GM12878 (cell line): ENCODE results near the gene TK2. TPM values are rescaled to one million over a fixed set of nuclear protein-coding genes. Genes with fewer than 3 reads are reported as not detected.

ENCODE experiments used
- ATAC-seq: fragments of 200-7000 bp; cut with Tn5 transposase; 3 replicates; pipeline ENCODE4 v1.9.1; 2020; ENCODE audit warnings: mild to moderate bottlenecking, moderate library complexity
- BruUV-seq: library from RNA; stranded (reverse); fragments of 400-500 nt; replicated peaks from 2 replicates; lab custom pipeline; 2021; lab: Mats Ljungman, UMichigan
- CTCF ChIA-PET: fragments of 300-600 bp; sonication (Branson Sonifier 250); formaldehyde crosslinking; extraction: SDS; loops from one replicate; lab custom pipeline; 2021; ENCODE audit warnings: inconsistent platforms; lab: Yijun Ruan, JAX
- POLR2A ChIA-PET: fragments of 350-600 bp; formaldehyde crosslinking; extraction: SDS; loops from one replicate; lab custom pipeline; 2021; ENCODE audit warnings: inconsistent platforms; lab: Charles Lee
- RAD21 ChIA-PET: fragments of 300-600 bp; sonication (Branson Sonifier 250); formaldehyde crosslinking; loops from one replicate; lab custom pipeline; 2023; ENCODE audit warnings: antibody characterized with exemption; ENCODE audit not compliant: unreplicated experiment; lab: Charles Lee
- SMC1A ChIA-PET: fragments of 300-600 bp; sonication (Branson Sonifier 250); formaldehyde crosslinking; loops from one replicate; lab custom pipeline; 2023; ENCODE audit not compliant: unreplicated experiment, uncharacterized antibody; lab: Charles Lee
- DNase-seq: peaks from one replicate; pipeline ENCODE4 v3.0.0-alpha.2; 2011; ENCODE audit warnings: low read depth, low spot score
- FAIRE-seq: peaks from 3 replicates; lab custom pipeline; 2011; peaks lifted over from hg19 to GRCh38; lab: Jason Lieb, UNC
- H2AFZ ChIP-seq: 2 replicates; pipeline ENCODE4 v1.6.0; 2011; ENCODE audit warnings: low read depth, low read length, control low read depth; ENCODE audit not compliant: control insufficient read depth
- H3K27ac ChIP-seq: 2 replicates; pipeline ENCODE4 v1.5.1; 2011; ENCODE audit warnings: control low read depth; ENCODE audit not compliant: control insufficient read depth, insufficient read depth
- H3K27me3 ChIP-seq, 2 experiments: replicated peaks in 1 of 2; 2 replicates each; pipeline versions ENCODE4 v1.6.0 to v1.6.1; 2011; ENCODE audit warnings: low read length in 1 of 2; ENCODE audit not compliant: control insufficient read depth in 2 of 2, insufficient read depth in 2 of 2
- H3K36me3 ChIP-seq, 2 experiments: 2 replicates each; pipeline ENCODE4 v1.5.1; 2011; ENCODE audit warnings: low read length in 1 of 2; ENCODE audit not compliant: control insufficient read depth in 2 of 2, insufficient read depth in 2 of 2
- H3K4me1 ChIP-seq: 2 replicates; pipeline ENCODE4 v1.6.1; 2011; ENCODE audit warnings: mild to moderate bottlenecking, low read length, moderate library complexity, mixed read lengths; ENCODE audit not compliant: control insufficient read depth, insufficient read depth
- H3K4me2 ChIP-seq: 2 replicates; pipeline ENCODE4 v1.6.0; 2011; ENCODE audit warnings: control low read depth; ENCODE audit not compliant: control insufficient read depth, insufficient read depth
- H3K4me3 ChIP-seq: fragments of 200-600 bp; sonication (generic); 2 replicates; pipeline ENCODE4 v1.5.1; 2016
- H3K79me2 ChIP-seq: 2 replicates; pipeline ENCODE4 v1.6.0; 2011; ENCODE audit warnings: low read length; ENCODE audit not compliant: control insufficient read depth, insufficient read depth
- H3K9ac ChIP-seq: 2 replicates; pipeline ENCODE4 v1.8.0; 2011; ENCODE audit warnings: low read length, control low read depth, mixed read lengths; ENCODE audit not compliant: control insufficient read depth, insufficient read depth
- H3K9me3 ChIP-seq: replicated peaks from 3 replicates; pipeline ENCODE4 v1.5.1; 2011; ENCODE audit warnings: mild to moderate bottlenecking, low read length; ENCODE audit not compliant: control insufficient read depth, insufficient read depth
- H4K20me1 ChIP-seq: 2 replicates; pipeline ENCODE4 v1.6.0; 2011; ENCODE audit not compliant: control insufficient read depth, insufficient read depth
- CBX5 ChIP-seq: sonication (generic); IDR thresholded peaks from 2 replicates; pipeline ENCODE4 v1.6.1; 2016; ENCODE audit warnings: low read depth, moderate library complexity, mild to moderate bottlenecking, inconsistent platforms
- EED ChIP-seq: sonication (generic); IDR thresholded peaks from 2 replicates; pipeline ENCODE4 v1.6.1; 2016; ENCODE audit warnings: antibody characterized with exemption, low read depth
- FOXM1 ChIP-seq: IDR thresholded peaks from 2 replicates; pipeline ENCODE4 v1.6.1; 2012; ENCODE audit warnings: low read depth, mild to moderate bottlenecking, inconsistent platforms, low read length, moderate library complexity
- HDGF ChIP-seq: fragments of 450-650 bp; IDR thresholded peaks from 2 replicates; pipeline ENCODE4 v1.6.1; 2016; ENCODE audit warnings: antibody characterized with exemption
- KDM1A ChIP-seq: fragments of 200-600 bp; sonication (generic); IDR thresholded peaks from 2 replicates; pipeline ENCODE4 v1.6.1; 2016; ENCODE audit warnings: borderline replicate concordance
- MTA2 ChIP-seq: fragments of 450-650 bp; IDR thresholded peaks from 2 replicates; pipeline ENCODE4 v1.6.1; 2016; ENCODE audit warnings: low read depth, mild to moderate bottlenecking, moderate library complexity
- POLR2AphosphoS5 ChIP-seq: IDR thresholded peaks from 2 replicates; pipeline ENCODE4 v1.6.1; 2011; ENCODE audit warnings: mild to moderate bottlenecking, low read length, inconsistent platforms
- POU2F2 ChIP-seq: IDR thresholded peaks from 3 replicates; pipeline ENCODE4 v1.6.1; 2011; ENCODE audit warnings: low read depth, mild to moderate bottlenecking, low read length, borderline replicate concordance
- RAD21 ChIP-seq: IDR thresholded peaks from 2 replicates; pipeline ENCODE4 v1.6.1; 2011; ENCODE audit warnings: mild to moderate bottlenecking, low read depth, low read length, moderate library complexity; ENCODE audit not compliant: insufficient read depth
- STAT3 ChIP-seq: IDR thresholded peaks from 2 replicates; pipeline ENCODE4 v1.6.1; 2011; ENCODE audit warnings: low read depth, low read length, improper control_type of control experiment
- WGBS: methylation state at CpG from one replicate; pipeline ENCODE4 v1.1.6; 2016; ENCODE audit warnings: low lambda C conversion rate; ENCODE audit not compliant: insufficient replicate concordance, insufficient coverage; ENCODE audit errors: missing lambda C conversion rate; 5-methylcytosine and 5-hydroxymethylcytosine counted together
- in situ Hi-C: fragments of 300-500 bp; cut with MboI; formaldehyde crosslinking; loops from 9 replicates; pipeline ENCODE4 v1.14.3; 2018; ENCODE audit warnings: mixed read lengths
- intact Hi-C: fragments of 100-400 bp; cut with micrococcal nuclease; formaldehyde crosslinking; loops from one replicate; pipeline ENCODE4 v1.14.2; 2022; ENCODE audit not compliant: unreplicated experiment
- polyA plus RNA-seq, 11 experiments: library from polyadenylated mRNA; depleted of rRNA in 4 of 11; unstranded in 6 of 11; stranded (reverse) in 5 of 11; fragments of >200 nt; fragmentation: Nextera tagmentation in 4 of 11; fragmentation: Illumina TruSeq in 1 of 11; extraction: Ambion mirVana in 4 of 11; extraction: Trizol in 1 of 11; gene quantifications; 1 replicate in 1 of 11; 2 replicates in 10 of 11; pipeline versions ENCODE4 v1.2.1 to v1.2.3, GENCODE V29; 2011 to 2016; ENCODE audit warnings: inconsistent platforms in 2 of 11, missing spikeins in 2 of 11, low read depth in 1 of 11
- total RNA-seq, 4 experiments: library from RNA; depleted of rRNA in 3 of 4; stranded (reverse); fragments of >200 nt in 3 of 4; fragmentation: Illumina TruSeq in 1 of 4; extraction: Trizol in 1 of 4; gene quantifications; 2 replicates each; pipeline versions ENCODE4 v1.2.1 to v1.2.3, GENCODE V29; 2013 to 2021
- TF ChIP-seq, protein P1 (sequence below): IDR thresholded peaks from 2 replicates; pipeline ENCODE4 v1.6.1; 2011; ENCODE audit warnings: mild to moderate bottlenecking, low read depth, low read length, moderate library complexity; ENCODE audit not compliant: insufficient replicate concordance
- TF ChIP-seq, protein P2 (sequence below): IDR thresholded peaks from 2 replicates; pipeline ENCODE4 v1.6.1; 2012; ENCODE audit warnings: improper control_type of control experiment, low read depth, low read length; ENCODE audit not compliant: insufficient replicate concordance
- TF ChIP-seq, protein P3 (sequence below): IDR thresholded peaks from 2 replicates; pipeline ENCODE4 v1.6.1; 2011; ENCODE audit warnings: borderline replicate concordance, low read depth, mild to moderate bottlenecking, moderate library complexity, mixed read lengths, low read length; ENCODE audit not compliant: insufficient read depth; ENCODE audit errors: extremely low read length

The TK2 gene
- total and polyA plus RNA-seq, 10 of the 15 experiments (the other 5 are each of a cell fraction or from before 2014, with no cell fraction given) = 1.3 to 12.4 (median 3.0) TPM

DNA sequence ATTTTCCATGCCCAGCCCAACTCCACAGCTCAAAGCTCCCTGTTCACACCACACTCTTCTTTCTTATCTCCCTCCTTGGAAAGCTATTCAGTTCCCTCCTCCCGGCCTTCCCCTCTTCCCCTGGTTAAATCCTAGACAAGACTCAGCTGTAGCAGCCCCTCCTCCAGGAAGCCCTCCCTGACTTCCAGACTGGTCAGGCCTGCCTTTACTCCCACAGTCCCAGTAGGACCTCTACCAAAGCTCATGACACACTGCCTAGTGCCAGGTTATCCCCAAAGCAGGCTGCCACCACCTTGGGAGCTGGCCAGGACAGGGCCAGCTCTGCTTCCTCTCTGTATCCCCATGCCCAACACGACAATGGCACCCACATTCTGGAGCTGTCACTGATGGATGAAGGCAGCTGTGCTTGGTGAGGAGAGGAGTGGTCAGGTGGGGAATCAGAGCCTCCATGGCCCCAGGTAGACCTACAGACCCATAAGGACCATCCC is 72.8 kb downstream of the TK2 start:
- no peak for FAIRE-seq
- ChIA-PET CTCF (interaction anchor here (0.6 to 6.4 kb wide), 20 partner anchors 7 to 392 kb away, joined by 3 to 61 read pairs (median 4); no protein-coding TSS in a partner anchor), RAD21 (interaction anchor here (0.8 to 2.8 kb wide), 7 partner anchors 28 to 113 kb away, joined by 3 to 25 read pairs (median 4); no protein-coding TSS in a partner anchor), SMC1A (interaction anchor here (0.9 to 5.9 kb wide), 7 partner anchors 9 to 275 kb away, joined by 3 to 36 read pairs (median 5); partner anchors contain the start of gene DYNC1LI2), POLR2A (interaction anchor here (1.1 to 1.2 kb wide), 2 partner anchors 43 to 45 kb away, joined by 3 to 5 read pairs; no protein-coding TSS in a partner anchor)
- no peak overlapping the region for H3K4me3 ChIP-seq
- no peak overlapping the region for H3K9ac ChIP-seq
- H3K4me1 ChIP-seq = no peaks in the 10 kb centered on the region
- no peak for ATAC-seq
- H3K9me3 ChIP-seq = no peaks in the 10 kb centered on the region
- H3K79me2 ChIP-seq = no peaks in the 10 kb centered on the region
- TF ChIP-seq, protein P1, sequence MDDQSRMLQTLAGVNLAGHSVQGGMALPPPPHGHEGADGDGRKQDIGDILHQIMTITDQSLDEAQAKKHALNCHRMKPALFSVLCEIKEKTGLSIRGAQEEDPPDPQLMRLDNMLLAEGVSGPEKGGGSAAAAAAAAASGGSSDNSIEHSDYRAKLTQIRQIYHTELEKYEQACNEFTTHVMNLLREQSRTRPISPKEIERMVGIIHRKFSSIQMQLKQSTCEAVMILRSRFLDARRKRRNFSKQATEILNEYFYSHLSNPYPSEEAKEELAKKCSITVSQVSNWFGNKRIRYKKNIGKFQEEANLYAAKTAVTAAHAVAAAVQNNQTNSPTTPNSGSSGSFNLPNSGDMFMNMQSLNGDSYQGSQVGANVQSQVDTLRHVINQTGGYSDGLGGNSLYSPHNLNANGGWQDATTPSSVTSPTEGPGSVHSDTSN = no peak
- TF ChIP-seq POU2F2 (no peak), KDM1A (no peak), STAT3 (no peak), POLR2AphosphoS5 (no peak), FOXM1 (no peak), HDGF (no peak), CBX5 (no peak), EED (no peak), MTA2 (no peak), RAD21 (no peak)
- TF ChIP-seq, protein P2, sequence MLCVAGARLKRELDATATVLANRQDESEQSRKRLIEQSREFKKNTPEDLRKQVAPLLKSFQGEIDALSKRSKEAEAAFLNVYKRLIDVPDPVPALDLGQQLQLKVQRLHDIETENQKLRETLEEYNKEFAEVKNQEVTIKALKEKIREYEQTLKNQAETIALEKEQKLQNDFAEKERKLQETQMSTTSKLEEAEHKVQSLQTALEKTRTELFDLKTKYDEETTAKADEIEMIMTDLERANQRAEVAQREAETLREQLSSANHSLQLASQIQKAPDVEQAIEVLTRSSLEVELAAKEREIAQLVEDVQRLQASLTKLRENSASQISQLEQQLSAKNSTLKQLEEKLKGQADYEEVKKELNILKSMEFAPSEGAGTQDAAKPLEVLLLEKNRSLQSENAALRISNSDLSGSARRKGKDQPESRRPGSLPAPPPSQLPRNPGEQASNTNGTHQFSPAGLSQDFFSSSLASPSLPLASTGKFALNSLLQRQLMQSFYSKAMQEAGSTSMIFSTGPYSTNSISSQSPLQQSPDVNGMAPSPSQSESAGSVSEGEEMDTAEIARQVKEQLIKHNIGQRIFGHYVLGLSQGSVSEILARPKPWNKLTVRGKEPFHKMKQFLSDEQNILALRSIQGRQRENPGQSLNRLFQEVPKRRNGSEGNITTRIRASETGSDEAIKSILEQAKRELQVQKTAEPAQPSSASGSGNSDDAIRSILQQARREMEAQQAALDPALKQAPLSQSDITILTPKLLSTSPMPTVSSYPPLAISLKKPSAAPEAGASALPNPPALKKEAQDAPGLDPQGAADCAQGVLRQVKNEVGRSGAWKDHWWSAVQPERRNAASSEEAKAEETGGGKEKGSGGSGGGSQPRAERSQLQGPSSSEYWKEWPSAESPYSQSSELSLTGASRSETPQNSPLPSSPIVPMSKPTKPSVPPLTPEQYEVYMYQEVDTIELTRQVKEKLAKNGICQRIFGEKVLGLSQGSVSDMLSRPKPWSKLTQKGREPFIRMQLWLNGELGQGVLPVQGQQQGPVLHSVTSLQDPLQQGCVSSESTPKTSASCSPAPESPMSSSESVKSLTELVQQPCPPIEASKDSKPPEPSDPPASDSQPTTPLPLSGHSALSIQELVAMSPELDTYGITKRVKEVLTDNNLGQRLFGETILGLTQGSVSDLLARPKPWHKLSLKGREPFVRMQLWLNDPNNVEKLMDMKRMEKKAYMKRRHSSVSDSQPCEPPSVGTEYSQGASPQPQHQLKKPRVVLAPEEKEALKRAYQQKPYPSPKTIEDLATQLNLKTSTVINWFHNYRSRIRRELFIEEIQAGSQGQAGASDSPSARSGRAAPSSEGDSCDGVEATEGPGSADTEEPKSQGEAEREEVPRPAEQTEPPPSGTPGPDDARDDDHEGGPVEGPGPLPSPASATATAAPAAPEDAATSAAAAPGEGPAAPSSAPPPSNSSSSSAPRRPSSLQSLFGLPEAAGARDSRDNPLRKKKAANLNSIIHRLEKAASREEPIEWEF = no peak
- TF ChIP-seq, protein P3, sequence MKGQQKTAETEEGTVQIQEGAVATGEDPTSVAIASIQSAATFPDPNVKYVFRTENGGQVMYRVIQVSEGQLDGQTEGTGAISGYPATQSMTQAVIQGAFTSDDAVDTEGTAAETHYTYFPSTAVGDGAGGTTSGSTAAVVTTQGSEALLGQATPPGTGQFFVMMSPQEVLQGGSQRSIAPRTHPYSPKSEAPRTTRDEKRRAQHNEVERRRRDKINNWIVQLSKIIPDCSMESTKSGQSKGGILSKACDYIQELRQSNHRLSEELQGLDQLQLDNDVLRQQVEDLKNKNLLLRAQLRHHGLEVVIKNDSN = no peak
- H3K27me3 ChIP-seq = peaks cover 0 to 3% of the 10 kb centered on the region in 2 experiments; a peak in 1 of 4 replicates
- no peaks in the 10 kb centered on the region for H3K36me3 ChIP-seq
- no peak overlapping the region for H2AFZ ChIP-seq
- in situ Hi-C loops (loop anchor here (5.0 kb wide), 1 partner anchor 70 kb away; no protein-coding TSS in a partner anchor), intact Hi-C loops (no loop called here)
- no peak overlapping the region for H3K27ac ChIP-seq
- no peak overlapping the region for H3K4me2 ChIP-seq
- no TSS peak for BruUV-seq
- H4K20me1 ChIP-seq = no peaks in the 10 kb centered on the region
- DNase-seq = no peak
- WGBS = 0% methylated on average over 2 of the region's 2 CpGs
